Endothelial cell of umbilical vein (primary cell): ENCODE measurements around the gene BRMS1. TPM values are rescaled to one million over a fixed set of nuclear protein-coding genes. Genes with fewer than 3 reads are reported as not detected.
A peak's percentile ranks its signal among the peaks of the same experiment; 100 is the strongest.

Experiments used
- BruUV-seq: library from RNA; stranded (reverse); fragments of 400-500 nt; replicated peaks from 2 replicates; lab custom pipeline; 2021; lab: Mats Ljungman, UMichigan
- CTCF ChIA-PET: fragments of 300-600, 350-600 bp; sonication (Branson Sonifier 250); formaldehyde crosslinking; loops from one replicate; lab custom pipeline; 2021; ENCODE audit warnings: antibody characterized with exemption, inconsistent platforms; lab: Charles Lee
- POLR2A ChIA-PET: fragments of 300-600, 350-600 bp; sonication (Branson Sonifier 250); formaldehyde crosslinking; loops from one replicate; lab custom pipeline; 2021; ENCODE audit warnings: antibody characterized with exemption, inconsistent platforms; lab: Charles Lee
- DNase-seq: peaks from one replicate; pipeline ENCODE4 v3.0.0-alpha.2; 2011; ENCODE audit warnings: low read depth, low spot score
- FAIRE-seq: peaks from 2 replicates; lab custom pipeline; 2011; peaks lifted over from hg19 to GRCh38; lab: Jason Lieb, UNC
- H2AFZ ChIP-seq: 2 replicates; pipeline ENCODE4 v1.6.0; 2012; ENCODE audit warnings: low read depth, low read length, control low read depth, inconsistent platforms
- H3K27ac ChIP-seq: 2 replicates; pipeline ENCODE4 v1.5.1; 2011; ENCODE audit warnings: low read depth, mild to moderate bottlenecking, control low read depth, low read length, moderate library complexity; ENCODE audit not compliant: insufficient read depth
- H3K27me3 ChIP-seq, 2 experiments: 2 replicates each; pipeline versions ENCODE4 v1.6.0 to v1.6.1; 2011; ENCODE audit warnings: low read length in 2 of 2, mixed read lengths in 1 of 2; ENCODE audit not compliant: control insufficient read depth in 2 of 2, insufficient read depth in 2 of 2
- H3K36me3 ChIP-seq, 2 experiments: 2 replicates in 1 of 2; 3 replicates in 1 of 2; pipeline ENCODE4 v1.5.1; 2011; ENCODE audit warnings: low read length in 2 of 2, mild to moderate bottlenecking in 1 of 2, moderate library complexity in 1 of 2; ENCODE audit not compliant: control insufficient read depth in 2 of 2, insufficient read depth in 2 of 2; ENCODE audit errors: extremely low read depth in 1 of 2
- H3K4me1 ChIP-seq: 3 replicates; pipeline ENCODE4 v1.5.1; 2011; ENCODE audit warnings: mild to moderate bottlenecking, low read length; ENCODE audit not compliant: control insufficient read depth, insufficient read depth; ENCODE audit errors: extremely low read depth
- H3K4me2 ChIP-seq: 2 replicates; pipeline ENCODE4 v1.6.1; 2011; ENCODE audit warnings: low read length, control low read depth, mixed read lengths; ENCODE audit not compliant: insufficient read depth
- H3K4me3 ChIP-seq, 3 experiments: fragments of 200-600 bp in 1 of 3; sonication (generic), shearing (Covaris generic) in 1 of 3; replicated peaks in 1 of 3; 2 replicates each; pipeline ENCODE4 v1.5.1; 2011 to 2016; ENCODE audit warnings: control low read depth in 3 of 3, low read length in 3 of 3, mild to moderate bottlenecking in 2 of 3, inconsistent platforms in 1 of 3, low read depth in 1 of 3, moderate library complexity in 1 of 3; ENCODE audit not compliant: insufficient read depth in 1 of 3
- H3K79me2 ChIP-seq: 2 replicates; pipeline ENCODE4 v1.6.0; 2012; ENCODE audit warnings: low read length, inconsistent platforms; ENCODE audit not compliant: control insufficient read depth, insufficient read depth
- H3K9ac ChIP-seq: replicated peaks from 2 replicates; pipeline ENCODE3; 2011; ENCODE audit warnings: low read length, control low read depth; ENCODE audit not compliant: insufficient read depth; ENCODE audit errors: extremely low read depth
- H3K9me1 ChIP-seq: replicated peaks from 3 replicates; pipeline ENCODE4 v1.6.0; 2011; ENCODE audit warnings: mild to moderate bottlenecking, low read length; ENCODE audit not compliant: control insufficient read depth, insufficient read depth; ENCODE audit errors: extremely low read depth
- H3K9me3 ChIP-seq: replicated peaks from 2 replicates; pipeline ENCODE4 v1.5.1; 2012; ENCODE audit warnings: low read length, inconsistent platforms; ENCODE audit not compliant: control insufficient read depth, insufficient read depth
- H4K20me1 ChIP-seq: replicated peaks from 2 replicates; pipeline ENCODE3; 2011; ENCODE audit warnings: mild to moderate bottlenecking, low read length; ENCODE audit not compliant: control insufficient read depth, insufficient read depth; ENCODE audit errors: extremely low read depth
- CTCF ChIP-seq, 2 donors: IDR thresholded peaks; 1 replicate in 1 of 2; 2 replicates in 1 of 2; pipeline ENCODE4 v1.5.1; 2011; ENCODE audit warnings: low read length in 2 of 2, mild to moderate bottlenecking in 2 of 2, moderate library complexity in 2 of 2, control low read depth in 1 of 2, inconsistent platforms in 1 of 2, low read depth in 1 of 2; ENCODE audit not compliant: insufficient read depth in 1 of 2; ENCODE audit errors: extremely low read depth in 1 of 2
- EZH2 ChIP-seq: IDR thresholded peaks from 2 replicates; pipeline ENCODE4 v1.6.1; 2012; ENCODE audit warnings: borderline replicate concordance, low read depth, mild to moderate bottlenecking, moderate library complexity, low read length, inconsistent platforms; ENCODE audit not compliant: severe bottlenecking
- FOS ChIP-seq: IDR thresholded peaks from 2 replicates; pipeline ENCODE4 v1.6.1; 2011; ENCODE audit warnings: mild to moderate bottlenecking, low read length, moderate library complexity, borderline replicate concordance; ENCODE audit not compliant: insufficient read depth
- GATA2 ChIP-seq: IDR thresholded peaks from 2 replicates; pipeline ENCODE4 v1.7.0; 2011; ENCODE audit warnings: low read depth, mild to moderate bottlenecking, moderate library complexity, mixed read lengths, low read length; ENCODE audit not compliant: insufficient read length, insufficient read depth
- JUN ChIP-seq: IDR thresholded peaks from 2 replicates; pipeline ENCODE4 v1.6.1; 2011; ENCODE audit warnings: borderline replicate concordance, low read depth; ENCODE audit not compliant: insufficient read length, insufficient read depth
- MYC ChIP-seq: IDR thresholded peaks from one replicate; pipeline ENCODE4 v1.6.1; 2011; ENCODE audit warnings: mild to moderate bottlenecking, low read depth, low read length
- POLR2A ChIP-seq: IDR thresholded peaks from 2 replicates; pipeline ENCODE4 v1.6.1; 2012; ENCODE audit warnings: low read depth, mild to moderate bottlenecking, control low read depth, low read length
- POLR2AphosphoS5 ChIP-seq: IDR thresholded peaks from 2 replicates; pipeline ENCODE4 v1.6.1; 2012; ENCODE audit warnings: low read depth, mild to moderate bottlenecking, control low read depth, low read length, moderate library complexity; ENCODE audit not compliant: insufficient read depth
- dilution Hi-C: fragments of 300-500 bp; cut with MboI; formaldehyde crosslinking; loops from one replicate; pipeline ENCODE4 v1.15.0; 2019; ENCODE audit warnings: low sequenced_read_pairs; ENCODE audit not compliant: extremely low pct_ligation_motif_present
- intact Hi-C: fragments of 100-400 bp; cut with micrococcal nuclease; formaldehyde crosslinking; loops from one replicate; pipeline ENCODE4 v1.10.0; 2022
- polyA plus RNA-seq, 4 experiments: library from polyadenylated mRNA; depleted of rRNA in 3 of 4; stranded (reverse) in 3 of 4; unstranded in 1 of 4; fragments of >200 nt; gene quantifications; 2 replicates each; pipeline versions ENCODE4 v1.2.1 to v1.2.3, GENCODE V29; 2011 to 2012; ENCODE audit warnings: missing spikeins in 1 of 4
- total RNA-seq: library from RNA; stranded (reverse); gene quantifications from 2 replicates; pipeline ENCODE4 v1.2.3, GENCODE V29; 2021
- TF ChIP-seq, protein P1 (sequence below): IDR thresholded peaks from 2 replicates; pipeline ENCODE4 v1.6.1; 2011; ENCODE audit not compliant: insufficient read depth, insufficient read length

Gene BRMS1
- total and polyA plus RNA-seq, 2 donors (not counting 3 experiments of a cell fraction or from before 2014, with no cell fraction given), result 51.4 to 53.1 TPM

- FAIRE-seq, result no peak
- no peak for TF ChIP-seq GATA2
- TF ChIP-seq POLR2AphosphoS5, result no peak
- TF ChIP-seq EZH2, result no peak
- TF ChIP-seq CTCF (IDR thresholded peaks at IDR 0.05; ENCODE audit: extremely low read depth in 1 of 2, insufficient read depth in 1 of 2, low read depth in 1 of 2, low read length in 2 of 2), result no peak
- TF ChIP-seq, protein P1, sequence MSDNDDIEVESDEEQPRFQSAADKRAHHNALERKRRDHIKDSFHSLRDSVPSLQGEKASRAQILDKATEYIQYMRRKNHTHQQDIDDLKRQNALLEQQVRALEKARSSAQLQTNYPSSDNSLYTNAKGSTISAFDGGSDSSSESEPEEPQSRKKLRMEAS, result no peak
- no peak for TF ChIP-seq JUN
- no peak for TF ChIP-seq MYC
- no peak for TF ChIP-seq FOS
- TF ChIP-seq POLR2A, result no peak
- H3K9ac ChIP-seq, result peak overlapping the region; percentile 7
- H3K9me3 ChIP-seq, result no peaks in the 10 kb centered on the region
- H3K79me2 ChIP-seq, result peaks cover 19% of the 10 kb centered on the region
- H3K4me2 ChIP-seq, result peak overlapping the region; percentile 12
- peaks cover 14% of the 10 kb centered on the region for H3K4me1 ChIP-seq
- POLR2A ChIA-PET, result no interaction called here
- no peaks in the 10 kb centered on the region for H4K20me1 ChIP-seq
- H3K9me1 ChIP-seq, result no peaks in the 10 kb centered on the region
- no peak overlapping the region for H3K27ac ChIP-seq
- no TSS peak for BruUV-seq
- CTCF ChIA-PET, result interaction anchor here (0.6 to 1.4 kb wide), 5 partner anchors 12 to 40 kb away, joined by 3 to 4 read pairs (median 3); no protein-coding TSS in a partner anchor
- peaks cover 0 to 3% of the 10 kb centered on the region in 2 experiments for H3K36me3 ChIP-seq
- dilution Hi-C loops, result no loop called here
- intact Hi-C loops, result no loop called here
- no peaks in the 10 kb centered on the region for H3K27me3 ChIP-seq
- H2AFZ ChIP-seq, result peak overlapping the region; percentile 51
- peak overlapping the region; percentile 6 to 87 (median 45) for H3K4me3 ChIP-seq
- DNase-seq, result no peak
Observed at GRCh38 chr11:66346476-66347424, 1.8 kb upstream of the BRMS1 start.
